NCI-H526 (cell line): ENCODE results near the gene GDF2.

ENCODE experiments used
- DNase-seq, 2 experiments: peaks; one replicate each; lab custom pipeline; 2025; lab: John Stamatoyannopoulos, UW

Gene GDF2

DNA sequence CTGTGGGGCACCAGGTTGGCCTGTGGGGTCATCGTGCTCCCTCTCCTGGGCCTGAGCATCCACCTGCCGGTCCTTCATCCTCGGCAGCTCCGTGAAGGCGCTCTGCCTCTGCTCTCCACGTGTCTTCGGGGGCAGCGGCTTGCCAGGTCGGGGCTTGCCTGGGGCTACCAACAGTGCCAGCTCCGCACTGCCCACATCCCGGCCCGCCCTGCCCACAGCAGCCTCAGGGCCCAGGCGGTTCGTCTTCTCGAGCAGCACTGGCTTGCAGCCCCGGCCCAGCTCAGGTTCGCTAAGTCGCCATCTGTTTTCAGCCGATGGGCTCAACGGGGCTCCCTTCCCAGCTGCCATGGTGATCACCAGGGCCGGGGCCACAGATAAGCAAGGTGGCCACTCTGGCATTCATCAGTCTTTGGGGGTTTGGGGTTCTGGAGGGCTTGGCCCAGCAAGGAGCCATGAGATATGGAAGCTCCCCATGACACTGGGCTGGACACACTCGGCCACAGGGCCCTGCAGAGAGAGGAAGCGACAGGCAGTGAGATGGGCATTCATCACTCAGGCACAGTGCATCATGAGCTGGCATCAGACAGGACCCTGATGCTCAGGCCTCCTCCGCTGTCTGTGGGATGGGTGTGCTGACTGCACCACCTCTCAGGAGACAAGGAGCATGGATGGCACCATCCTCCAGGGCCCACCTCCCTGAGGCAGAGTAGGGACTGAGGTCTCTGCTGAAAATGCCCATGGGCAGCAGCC is 46.4 kb downstream of the GDF2 start:
- no peak for DNase-seq

DNA sequence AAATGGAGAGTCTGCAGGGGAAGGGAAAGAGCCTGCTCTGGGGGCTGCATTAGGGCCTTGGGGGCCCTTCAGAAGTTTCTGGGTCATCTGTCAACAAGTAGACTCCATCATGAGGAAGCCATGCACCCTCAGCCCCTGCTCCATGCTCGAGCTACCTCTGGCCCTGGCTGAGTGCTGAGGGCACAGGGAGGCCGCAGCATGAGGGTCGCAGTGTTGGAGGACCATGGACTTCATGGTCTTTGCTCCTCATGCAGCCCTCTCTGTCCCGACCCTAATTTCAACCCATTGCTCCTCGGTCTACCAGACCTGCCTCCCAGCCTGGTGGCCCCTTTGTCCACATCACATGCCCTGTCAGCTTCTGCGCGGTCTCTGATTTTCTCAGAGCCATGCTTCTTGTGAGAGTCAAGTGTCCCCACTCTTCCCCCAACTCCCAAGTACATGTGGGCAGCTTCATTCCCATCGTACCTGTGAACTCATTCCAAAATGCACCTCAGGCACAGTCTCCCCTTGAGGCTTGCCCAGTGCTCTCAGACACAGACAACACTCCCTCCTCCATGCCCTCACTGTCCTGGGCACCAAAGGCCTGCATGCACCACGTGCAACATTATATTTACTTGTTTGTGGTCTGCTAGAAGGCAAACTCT is 47.1 kb downstream of the GDF2 start:
- DNase-seq: no peak

DNA sequence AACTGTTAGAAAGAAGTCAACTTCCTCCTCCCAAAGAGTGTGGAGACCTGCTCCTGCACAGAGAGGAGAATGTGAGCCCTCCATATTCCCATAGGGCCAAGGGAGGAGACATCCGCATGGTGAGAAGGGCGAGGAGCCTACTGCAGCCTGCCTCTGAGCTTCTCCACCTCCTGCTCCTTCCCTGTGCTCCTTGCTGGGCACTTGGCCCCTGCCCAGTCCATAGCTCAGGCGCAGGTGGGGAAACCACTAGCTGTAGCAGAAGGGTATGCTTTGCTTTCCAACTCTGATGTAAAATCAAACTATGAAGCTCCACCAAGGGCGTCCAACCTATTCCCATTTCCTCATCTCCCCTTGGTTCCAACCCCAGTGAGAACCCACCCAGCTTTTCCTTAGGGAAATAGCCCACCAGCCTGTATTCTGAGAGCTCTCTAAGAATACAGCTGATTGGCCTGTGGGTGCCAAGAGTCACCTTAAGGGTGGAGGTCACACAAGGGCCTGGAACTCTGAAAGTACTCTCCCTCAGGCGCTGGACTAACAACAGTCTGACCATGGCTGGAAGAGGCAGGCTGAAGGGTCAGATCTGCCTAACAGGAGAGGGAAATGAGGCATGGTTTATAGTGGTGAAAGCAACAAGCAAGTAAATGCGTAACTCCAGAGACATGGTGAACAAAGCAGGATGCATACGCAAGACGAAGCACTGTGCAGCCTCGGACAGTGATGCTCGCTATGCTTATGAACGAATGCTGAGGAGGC is 47.9 kb downstream of the GDF2 start:
- no peak for DNase-seq

DNA sequence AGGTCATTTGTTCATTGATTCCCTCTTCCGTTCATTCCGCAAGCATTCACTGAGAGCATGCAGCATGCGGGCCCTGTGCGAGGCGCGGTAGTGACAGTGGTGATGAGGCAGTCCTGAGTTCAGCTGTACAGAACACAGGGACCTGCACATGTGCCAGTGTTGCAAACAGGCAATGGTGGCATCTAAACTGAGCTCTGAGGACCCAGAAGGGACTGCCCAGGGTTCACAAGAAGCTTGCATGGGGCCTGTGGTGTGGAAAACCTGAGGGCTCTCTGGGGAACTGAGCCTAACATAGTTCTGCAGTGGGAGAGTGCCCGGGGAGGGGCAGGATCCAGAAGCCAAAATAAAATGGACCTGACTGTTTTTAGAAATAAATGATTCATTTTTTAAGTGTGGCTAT is 48.6 kb downstream of the GDF2 start:
- DNase-seq: no peak

DNA sequence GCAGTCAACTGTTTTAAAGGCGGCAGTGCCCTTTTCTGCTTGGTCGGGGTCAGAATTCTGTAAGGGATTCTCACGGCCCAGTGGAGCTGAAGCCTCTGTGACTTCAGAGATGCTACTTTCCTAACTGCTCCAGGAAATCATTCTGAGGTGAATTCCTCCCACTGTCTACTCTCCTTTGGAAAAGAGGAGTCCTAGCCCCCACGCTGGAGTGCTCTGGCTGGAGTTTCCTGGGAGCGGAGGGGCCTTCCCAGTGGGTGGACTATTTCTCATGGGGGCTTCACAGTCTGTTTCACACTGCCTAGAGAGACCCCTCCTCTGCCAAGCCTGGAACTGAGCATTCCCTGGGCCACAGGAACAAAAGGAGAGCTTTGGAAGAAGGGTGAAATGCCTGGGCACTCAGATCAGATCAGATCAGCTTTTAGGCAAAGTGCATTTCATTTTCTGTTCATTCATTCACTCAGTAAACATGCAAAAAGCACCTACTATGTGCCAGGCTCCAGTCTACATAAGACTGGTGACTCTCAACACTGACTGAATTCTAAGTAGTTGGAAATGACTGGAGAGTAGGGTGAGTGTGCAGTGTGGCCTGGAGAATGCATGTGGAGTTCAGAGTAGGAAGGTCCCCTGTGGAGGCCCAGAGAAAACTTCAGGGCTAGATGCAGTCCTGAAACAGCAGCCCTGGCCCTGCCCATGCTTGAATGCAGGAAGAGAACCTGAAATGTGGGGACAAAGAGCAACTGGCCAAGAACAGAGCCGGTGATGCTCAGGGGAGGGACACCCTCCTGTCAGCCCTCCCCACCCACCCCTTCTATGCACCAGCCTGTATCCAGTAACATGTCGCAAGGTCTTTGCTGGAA is 49.6 kb downstream of the GDF2 start:
- no peak for DNase-seq

DNA sequence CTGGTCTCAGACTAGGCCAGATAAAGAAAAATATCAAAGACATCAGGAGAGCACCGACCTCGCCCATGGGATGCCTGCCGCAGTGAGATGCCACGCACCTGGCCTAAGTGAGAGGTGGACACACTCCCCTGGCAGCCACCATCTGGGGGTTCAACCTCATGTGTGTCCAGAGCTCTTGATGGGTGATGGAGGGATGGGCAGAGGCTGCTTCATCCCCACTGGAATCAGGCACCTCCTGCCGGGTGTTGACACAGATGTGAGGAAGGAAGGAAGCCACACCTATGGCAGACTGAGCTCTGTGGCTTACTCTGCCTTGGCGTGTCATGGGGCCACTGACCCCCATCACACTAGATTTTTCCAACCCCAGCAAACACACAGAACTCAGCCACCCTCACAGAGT is 50.5 kb downstream of the GDF2 start:
- DNase-seq: no peak

DNA sequence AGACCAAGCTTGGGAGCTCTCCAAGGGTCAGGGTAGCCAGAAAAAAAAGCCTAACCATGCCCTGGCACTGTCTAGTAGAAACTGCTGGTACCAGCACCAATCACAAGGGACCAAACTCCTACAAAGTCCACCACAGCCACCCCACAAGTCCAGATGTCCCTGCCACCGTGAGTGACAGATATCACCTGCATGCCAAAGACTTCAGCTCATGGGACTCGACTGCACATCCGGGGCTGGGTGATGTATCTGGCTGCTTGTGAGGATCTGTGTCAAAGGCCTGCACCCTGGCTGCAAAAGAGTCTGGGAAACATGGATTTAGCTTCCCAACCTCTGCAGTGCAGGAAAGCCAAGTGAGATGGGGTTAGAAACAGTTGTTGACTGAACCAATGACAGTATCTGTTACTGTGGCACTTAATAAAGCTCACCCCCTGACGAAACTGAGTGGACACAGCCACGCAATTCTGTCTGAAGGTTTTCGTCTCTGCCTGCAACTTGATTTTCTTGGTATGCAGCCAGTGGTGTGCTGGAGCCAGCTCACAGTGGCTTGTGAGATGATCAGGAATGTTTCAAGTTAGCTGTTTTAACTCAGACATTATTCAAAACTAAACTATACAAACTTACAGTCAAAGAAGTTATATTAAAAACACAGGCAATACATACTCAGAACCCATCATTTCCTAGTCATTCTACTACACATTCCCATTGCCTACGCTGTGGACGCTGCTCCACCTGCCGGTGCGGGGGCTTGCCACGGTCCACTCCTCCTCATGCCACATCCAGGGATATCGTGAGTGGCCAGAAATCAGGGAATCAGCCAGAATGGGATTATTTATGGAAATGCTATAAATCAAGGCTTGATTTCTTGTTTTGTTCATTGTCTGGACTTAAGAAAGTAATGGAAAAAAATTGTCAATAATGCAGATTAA is 52.6 kb downstream of the GDF2 start:
- no peak for DNase-seq

DNA sequence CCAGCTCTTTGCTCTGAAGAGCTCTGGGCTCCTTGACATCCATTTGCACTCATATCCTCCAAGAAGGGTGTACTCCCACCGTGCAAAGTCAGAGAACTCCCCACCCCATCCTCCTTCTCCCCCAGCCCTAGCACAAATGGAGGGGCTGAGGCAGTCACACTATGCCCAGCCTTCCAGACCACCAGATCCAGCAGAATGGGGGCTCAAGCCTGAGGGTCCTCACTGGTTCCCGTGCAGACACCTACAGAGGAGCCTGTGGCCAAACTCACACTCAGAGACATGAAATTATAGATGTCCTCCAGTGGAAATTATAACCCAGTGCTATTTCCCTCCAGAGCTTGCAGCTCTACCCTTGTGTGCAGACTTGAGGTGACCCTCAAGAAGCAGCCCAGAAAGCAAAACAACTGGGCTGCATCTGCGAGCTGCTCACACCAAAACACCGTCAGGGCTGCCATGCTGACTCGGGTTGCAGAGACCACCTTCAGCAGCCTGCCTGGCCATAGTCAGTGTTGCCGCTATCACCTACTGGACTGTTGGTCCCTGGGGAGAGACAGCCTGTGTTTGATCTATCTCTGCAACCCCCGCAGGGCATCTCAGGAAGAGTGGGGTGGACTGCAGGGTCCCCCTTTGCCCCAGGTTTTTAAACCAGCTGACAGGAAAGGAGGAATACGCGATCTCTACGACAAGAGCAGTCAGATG is 54.4 kb downstream of the GDF2 start:
- DNase-seq: no peak
